GM12801 (cell line): ENCODE measurements around the gene ANO3.

Source experiments
- CTCF ChIP-seq: IDR thresholded peaks from one replicate; pipeline ENCODE4 v1.5.1; 2011; ENCODE audit warnings: control low read depth; ENCODE audit not compliant: insufficient read length; ENCODE audit errors: extremely low read depth

Gene ANO3

GRCh38 chr11:26527685-26528084 lies 195.8 kb downstream of the ANO3 start:
- no peak for TF ChIP-seq CTCF

GRCh38 chr11:26537341-26537740 lies 205.4 kb downstream of the ANO3 start:
- TF ChIP-seq CTCF = no peak

- no peak for TF ChIP-seq CTCF
These were observed 207.6 kb downstream of the ANO3 start for GRCh38 chr11:26539517-26539916.

- TF ChIP-seq CTCF = no peak
These were observed 209.9 kb downstream of the ANO3 start for GRCh38 chr11:26541870-26542269.

GRCh38 chr11:26549176-26549575 lies 217.2 kb downstream of the ANO3 start:
- no peak for TF ChIP-seq CTCF

- no peak for TF ChIP-seq CTCF
These were observed 218.1 kb downstream of the ANO3 start for GRCh38 chr11:26550022-26550421.

GRCh38 chr11:26551186-26551801 lies 219.4 kb downstream of the ANO3 start:
- TF ChIP-seq CTCF = no peak
